HFFc6 (cell line): Measurements from ENCODE around the gene NRDE2. TPM values are rescaled to one million over a fixed set of nuclear protein-coding genes. Genes with fewer than 3 reads are reported as not detected.

Source experiments
- DNase-seq: peaks from one replicate; pipeline ENCODE4 v3.0.0-alpha.2; 2018
- H3K27ac Mint-ChIP-seq: 2 replicates; pipeline ENCODE4 v1.8.0; 2020; ENCODE audit warnings: mild to moderate bottlenecking, mixed read lengths
- H3K27me3 Mint-ChIP-seq: 2 replicates; pipeline ENCODE4 v1.8.0; 2021; ENCODE audit warnings: mild to moderate bottlenecking, moderate library complexity, mixed read lengths; ENCODE audit not compliant: insufficient read depth
- H3K36me3 Mint-ChIP-seq: 2 replicates; pipeline ENCODE4 v1.8.0; 2021; ENCODE audit warnings: low read depth, mixed read lengths
- H3K4me1 Mint-ChIP-seq: 2 replicates; pipeline ENCODE4 v1.8.0; 2020; ENCODE audit warnings: low read depth, mixed read lengths
- H3K4me3 Mint-ChIP-seq: 2 replicates; pipeline ENCODE4 v1.8.0; 2020; ENCODE audit warnings: mild to moderate bottlenecking, moderate library complexity, mixed read lengths
- H3K9me3 Mint-ChIP-seq: 2 replicates; pipeline ENCODE4 v1.8.0; 2020; ENCODE audit warnings: mild to moderate bottlenecking, mixed read lengths
- total RNA-seq, 6 experiments: library from RNA; stranded (reverse); fragmentation: NEBNext Ultra II Directional; extraction: Animal tissue kit (Norgen Biotek cat#: 25700); gene quantifications; 2 replicates in 1 of 6; 3 replicates in 5 of 6; pipeline ENCODE4 v1.2.3, GENCODE V29; 2021
- TF ChIP-seq, protein P1 (sequence below): fragments of 200-600 bp; sonication (generic); IDR thresholded peaks from 2 replicates; pipeline ENCODE4 v1.5.0; 2021; ENCODE audit warnings: antibody characterized with exemption, mild to moderate bottlenecking

NRDE2 gene
- total RNA-seq, 6 experiments from 2014 or later = 7.9 to 12.1 (median 9.8) TPM

DNA sequence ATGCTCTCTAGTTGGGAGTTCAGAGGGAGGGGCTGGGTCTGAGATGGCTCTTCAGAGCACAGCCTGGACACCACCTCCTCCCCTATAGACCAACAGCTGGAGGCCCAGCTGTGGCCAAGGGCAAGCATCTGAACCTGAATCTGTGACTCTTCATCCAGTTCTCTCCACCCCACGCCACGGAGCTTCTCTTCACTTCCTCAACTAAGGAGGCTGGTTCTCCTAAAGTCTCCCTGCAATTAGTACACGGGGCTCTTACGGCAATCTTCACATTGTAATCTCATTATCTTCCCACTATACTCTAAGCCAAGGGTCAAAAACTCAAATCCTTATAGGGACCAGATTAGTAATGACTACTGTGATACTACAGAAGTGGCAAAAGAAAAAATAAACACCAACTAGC lies 9.8 kb downstream of the NRDE2 start:
- no peaks in the 10 kb centered on the region for H3K9me3 Mint-ChIP-seq
- H3K36me3 Mint-ChIP-seq = peaks cover 20% of the 10 kb centered on the region

DNA sequence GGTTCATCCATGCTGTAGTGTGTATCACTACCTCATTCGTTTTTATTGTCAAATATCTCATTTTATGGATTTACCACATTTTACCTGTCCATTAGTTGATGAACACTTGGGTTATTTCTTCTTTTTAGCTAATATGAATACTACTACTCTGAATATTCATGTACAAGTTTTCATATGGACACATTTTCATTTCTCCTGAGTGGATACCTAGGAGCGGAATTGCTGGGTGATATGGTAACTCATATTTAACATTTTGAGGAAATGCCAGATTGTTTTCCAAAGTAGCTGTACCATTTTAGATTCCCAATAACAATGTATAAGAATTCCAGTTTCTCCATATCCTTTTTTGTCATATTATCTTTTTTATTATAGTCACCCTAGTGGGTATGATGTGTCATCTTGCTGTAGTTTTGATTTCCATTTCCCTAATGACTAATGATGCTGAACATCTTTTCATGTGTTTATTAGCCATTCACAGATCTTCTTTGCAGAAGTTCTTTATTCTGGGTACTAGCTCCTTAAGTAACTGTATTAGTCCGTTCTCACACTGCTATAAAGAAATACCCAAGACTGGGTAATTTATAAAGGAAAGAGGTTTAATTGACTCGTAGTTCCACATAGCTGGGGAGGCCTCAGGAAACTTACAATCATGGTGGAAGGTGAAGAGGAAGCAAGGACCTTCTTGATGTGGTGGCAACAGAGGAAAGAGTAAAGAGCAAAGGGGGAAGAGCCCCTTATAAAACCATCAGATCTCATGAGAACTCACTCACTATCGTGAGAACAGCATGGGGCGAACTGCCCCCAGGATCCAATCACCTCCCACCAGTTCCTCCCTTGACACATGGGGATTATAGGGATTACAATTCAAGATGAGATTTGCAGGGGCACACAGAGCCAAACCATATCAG lies 11.9 kb downstream of the NRDE2 start:
- H3K27me3 Mint-ChIP-seq = peaks cover 1% of the 10 kb centered on the region; the same call in 1 of the 2 replicates
- H3K27ac Mint-ChIP-seq = 0 out of 2 replicates have a peak overlapping the region, but pooled peaks have one; percentile 3
- no peaks in the 10 kb centered on the region for H3K9me3 Mint-ChIP-seq
- peaks cover 28% of the 10 kb centered on the region for H3K36me3 Mint-ChIP-seq
- peak overlapping the region; percentile 14; the same call in 1 of the 2 replicates for H3K4me3 Mint-ChIP-seq
- TF ChIP-seq, protein P1, sequence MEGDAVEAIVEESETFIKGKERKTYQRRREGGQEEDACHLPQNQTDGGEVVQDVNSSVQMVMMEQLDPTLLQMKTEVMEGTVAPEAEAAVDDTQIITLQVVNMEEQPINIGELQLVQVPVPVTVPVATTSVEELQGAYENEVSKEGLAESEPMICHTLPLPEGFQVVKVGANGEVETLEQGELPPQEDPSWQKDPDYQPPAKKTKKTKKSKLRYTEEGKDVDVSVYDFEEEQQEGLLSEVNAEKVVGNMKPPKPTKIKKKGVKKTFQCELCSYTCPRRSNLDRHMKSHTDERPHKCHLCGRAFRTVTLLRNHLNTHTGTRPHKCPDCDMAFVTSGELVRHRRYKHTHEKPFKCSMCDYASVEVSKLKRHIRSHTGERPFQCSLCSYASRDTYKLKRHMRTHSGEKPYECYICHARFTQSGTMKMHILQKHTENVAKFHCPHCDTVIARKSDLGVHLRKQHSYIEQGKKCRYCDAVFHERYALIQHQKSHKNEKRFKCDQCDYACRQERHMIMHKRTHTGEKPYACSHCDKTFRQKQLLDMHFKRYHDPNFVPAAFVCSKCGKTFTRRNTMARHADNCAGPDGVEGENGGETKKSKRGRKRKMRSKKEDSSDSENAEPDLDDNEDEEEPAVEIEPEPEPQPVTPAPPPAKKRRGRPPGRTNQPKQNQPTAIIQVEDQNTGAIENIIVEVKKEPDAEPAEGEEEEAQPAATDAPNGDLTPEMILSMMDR = no peak
- DNase-seq = no peak
- peaks cover 31% of the 10 kb centered on the region for H3K4me1 Mint-ChIP-seq

More for the DNA sequence above, 9.8 kb downstream of the NRDE2 start:
- Mint-ChIP-seq H3K27me3 (peaks cover 3% of the 10 kb centered on the region; the same call in 1 of the 2 replicates), H3K4me1 (peaks cover 31% of the 10 kb centered on the region), H3K4me3 (no peak overlapping the region), H3K27ac (no peak overlapping the region)
- TF ChIP-seq, protein P1 = no peak
- DNase-seq = no peak

DNA sequence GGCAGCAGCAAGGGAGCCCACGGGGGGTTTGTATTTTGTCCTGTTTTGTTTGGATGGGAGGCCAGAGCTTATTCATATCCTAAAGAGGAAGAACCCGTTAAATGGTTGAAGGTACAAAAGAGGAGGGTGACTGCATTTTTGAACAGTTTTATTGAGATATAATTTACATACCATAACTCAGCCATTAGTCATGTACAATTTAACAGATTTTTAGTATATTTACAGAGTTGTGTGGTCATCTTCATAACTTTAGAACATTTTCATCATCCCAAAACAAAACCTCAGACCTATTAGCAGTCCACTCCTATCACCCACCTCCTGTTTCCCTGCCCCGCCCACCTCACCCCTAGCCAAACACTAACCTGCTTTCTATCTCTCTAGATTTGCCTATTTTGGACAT lies 12.6 kb downstream of the NRDE2 start:
- TF ChIP-seq, protein P1 = no peak

DNA sequence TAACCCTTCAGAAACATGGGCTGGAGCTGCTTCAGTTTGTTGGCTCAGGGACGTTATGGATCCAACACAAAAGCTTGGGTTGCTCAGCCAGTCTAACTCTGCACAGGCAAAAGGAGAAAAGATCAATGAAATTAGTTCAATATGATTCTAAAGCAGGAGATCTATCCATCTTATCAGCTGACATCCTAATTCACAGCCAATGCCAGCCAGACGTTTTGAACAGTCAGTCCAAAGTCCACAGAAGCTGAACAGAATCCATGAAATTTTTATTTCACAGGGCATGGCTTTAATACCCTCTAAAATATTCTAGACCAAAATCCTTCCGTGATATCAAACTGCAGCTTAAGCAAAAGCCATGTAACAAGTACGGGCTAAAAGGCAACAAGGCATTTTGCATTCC lies 13.7 kb downstream of the NRDE2 start:
- Mint-ChIP-seq H3K36me3 (peaks cover 30% of the 10 kb centered on the region), H3K9me3 (no peaks in the 10 kb centered on the region), H3K4me1 (peaks cover 31% of the 10 kb centered on the region), H3K27ac (no peak overlapping the region), H3K4me3 (no peak overlapping the region), H3K27me3 (no peaks in the 10 kb centered on the region)
- no peak for DNase-seq
- TF ChIP-seq, protein P1 = no peak

More for the DNA sequence above, 12.6 kb downstream of the NRDE2 start:
- DNase-seq = peak; percentile 29
- Mint-ChIP-seq H3K4me1 (peaks cover 31% of the 10 kb centered on the region), H3K36me3 (peaks cover 28% of the 10 kb centered on the region), H3K4me3 (peak overlapping the region; percentile 14; the same call in 1 of the 2 replicates), H3K9me3 (no peaks in the 10 kb centered on the region), H3K27ac (peak overlapping the region; percentile 3; the same call in 1 of the 2 replicates), H3K27me3 (no peaks in the 10 kb centered on the region)

DNA sequence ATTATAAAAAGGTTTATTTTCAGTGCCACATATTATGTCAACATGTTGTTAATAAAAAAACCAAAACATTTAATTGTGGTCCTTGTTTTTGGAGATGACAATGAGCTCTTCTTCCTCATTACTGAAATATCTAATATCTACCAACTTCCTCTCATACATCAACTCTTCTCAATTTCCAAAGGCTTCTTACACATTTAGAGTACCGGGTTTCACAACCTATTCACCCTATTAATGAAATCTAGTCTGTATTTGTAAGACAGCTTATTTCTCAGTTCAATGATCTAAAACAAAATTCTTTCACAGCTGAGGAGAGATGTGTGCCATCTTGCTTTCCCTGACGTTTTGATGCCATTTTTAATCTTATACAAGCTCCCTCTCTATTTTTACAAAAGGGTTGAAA lies 14.5 kb downstream of the NRDE2 start:
- Mint-ChIP-seq H3K4me3 (no peak overlapping the region), H3K27me3 (no peaks in the 10 kb centered on the region)
- TF ChIP-seq, protein P1 = no peak

More for the DNA sequence above, 14.5 kb downstream of the NRDE2 start:
- peaks cover 31% of the 10 kb centered on the region for H3K4me1 Mint-ChIP-seq
- no peak for DNase-seq
- H3K36me3 Mint-ChIP-seq = peaks cover 30% of the 10 kb centered on the region
- no peaks in the 10 kb centered on the region for H3K9me3 Mint-ChIP-seq
- no peak overlapping the region for H3K27ac Mint-ChIP-seq
